ENCODE data around the gene SPDYE11.
"Not testable (repeated sequence)": the region's sequence is repeated elsewhere in the genome, so short reads cannot be mapped to it uniquely, and the experiment has no call there.

Gene SPDYE11

GRCh38 chr7:73057811-73058210 is at the start of gene SPDYE11:
TSS of gene SPDYE11 (minus strand) at chr7:73057911. CDS start at chr7:73056111, 1,800 bp downstream.
- H3K9me3 Mint-ChIP-seq, result not testable (repeated sequence)

GRCh38 chr7:73085938-73086337 is 28.2 kb upstream of the SPDYE11 start, which contains the start of gene SPDYE9:
TSS of gene SPDYE9 (minus strand) at chr7:73086038. CDS start at chr7:73084238, 1,800 bp downstream.
- not testable (repeated sequence) for H3K27ac Mint-ChIP-seq, H3K4me3 Mint-ChIP-seq, H3K36me3 Mint-ChIP-seq, H3K4me1 Mint-ChIP-seq, H3K9me3 Mint-ChIP-seq, H3K27me3 Mint-ChIP-seq

More at GRCh38 chr7:73057811-73058210, at the start of gene SPDYE11:
- not testable (repeated sequence) for H3K36me3 Mint-ChIP-seq, H3K4me1 Mint-ChIP-seq, H3K4me3 Mint-ChIP-seq, H3K27me3 Mint-ChIP-seq, H3K27ac Mint-ChIP-seq

- H3K4me3 Mint-ChIP-seq, H3K27ac Mint-ChIP-seq, H3K4me1 Mint-ChIP-seq, H3K9me3 Mint-ChIP-seq, H3K36me3 Mint-ChIP-seq, H3K27me3 Mint-ChIP-seq: not testable (repeated sequence)
Observed at GRCh38 chr7:73029666-73030065, 28.0 kb downstream of the SPDYE11 start, which contains the start of gene SPDYE8. TSS of gene SPDYE8 (minus strand) at chr7:73029766. CDS start at chr7:73027966, 1,800 bp downstream.

GRCh38 chr7:73006491-73006890 is 51.2 kb downstream of the SPDYE11 start:
- H3K9me3 Mint-ChIP-seq, H3K4me1 Mint-ChIP-seq, H3K36me3 Mint-ChIP-seq, H3K27me3 Mint-ChIP-seq, H3K27ac Mint-ChIP-seq: not testable (repeated sequence)
- H3K4me3 Mint-ChIP-seq, result peak overlapping the region; percentile 60

- H3K27ac Mint-ChIP-seq, result peak overlapping the region; percentile 97
- not testable (repeated sequence) for H3K36me3 Mint-ChIP-seq, H3K27me3 Mint-ChIP-seq, H3K4me1 Mint-ChIP-seq, H3K9me3 Mint-ChIP-seq
- H3K4me3 Mint-ChIP-seq, result peak overlapping the region; percentile 92
Observed at GRCh38 chr7:73005693-73006447, 51.8 kb downstream of the SPDYE11 start.

GRCh38 chr7:73005356-73005692 is 52.4 kb downstream of the SPDYE11 start:
- H3K27ac Mint-ChIP-seq, result peak overlapping the region; percentile 97
- H3K9me3 Mint-ChIP-seq, result not testable (repeated sequence)

GRCh38 chr7:72997887-72998468 is 59.7 kb downstream of the SPDYE11 start:
- H3K36me3 Mint-ChIP-seq, H3K9me3 Mint-ChIP-seq, H3K27ac Mint-ChIP-seq: not testable (repeated sequence)

More at GRCh38 chr7:73005356-73005692, 52.4 kb downstream of the SPDYE11 start:
- H3K4me3 Mint-ChIP-seq, result peak overlapping the region; percentile 92
- not testable (repeated sequence) for H3K36me3 Mint-ChIP-seq, H3K4me1 Mint-ChIP-seq, H3K27me3 Mint-ChIP-seq

More at GRCh38 chr7:72997887-72998468, 59.7 kb downstream of the SPDYE11 start:
- H3K4me1 Mint-ChIP-seq, H3K27me3 Mint-ChIP-seq, H3K4me3 Mint-ChIP-seq: not testable (repeated sequence)

Measured in activated naive CD4-positive, alpha-beta T cell treated with anti-CD3 and anti-CD28 coated beads, Interleukin-2, amount 50 U/mL, for 24 hours (primary cell).